LNCAP (cell line): ENCODE data around the gene EIF4E1B.

Experiments
- TF ChIP-seq, protein P1 (sequence below): fragments of 450-650 bp; IDR thresholded peaks from 2 replicates; pipeline ENCODE4 v1.5.1; 2017; ENCODE audit warnings: mild to moderate bottlenecking

The EIF4E1B gene

DNA sequence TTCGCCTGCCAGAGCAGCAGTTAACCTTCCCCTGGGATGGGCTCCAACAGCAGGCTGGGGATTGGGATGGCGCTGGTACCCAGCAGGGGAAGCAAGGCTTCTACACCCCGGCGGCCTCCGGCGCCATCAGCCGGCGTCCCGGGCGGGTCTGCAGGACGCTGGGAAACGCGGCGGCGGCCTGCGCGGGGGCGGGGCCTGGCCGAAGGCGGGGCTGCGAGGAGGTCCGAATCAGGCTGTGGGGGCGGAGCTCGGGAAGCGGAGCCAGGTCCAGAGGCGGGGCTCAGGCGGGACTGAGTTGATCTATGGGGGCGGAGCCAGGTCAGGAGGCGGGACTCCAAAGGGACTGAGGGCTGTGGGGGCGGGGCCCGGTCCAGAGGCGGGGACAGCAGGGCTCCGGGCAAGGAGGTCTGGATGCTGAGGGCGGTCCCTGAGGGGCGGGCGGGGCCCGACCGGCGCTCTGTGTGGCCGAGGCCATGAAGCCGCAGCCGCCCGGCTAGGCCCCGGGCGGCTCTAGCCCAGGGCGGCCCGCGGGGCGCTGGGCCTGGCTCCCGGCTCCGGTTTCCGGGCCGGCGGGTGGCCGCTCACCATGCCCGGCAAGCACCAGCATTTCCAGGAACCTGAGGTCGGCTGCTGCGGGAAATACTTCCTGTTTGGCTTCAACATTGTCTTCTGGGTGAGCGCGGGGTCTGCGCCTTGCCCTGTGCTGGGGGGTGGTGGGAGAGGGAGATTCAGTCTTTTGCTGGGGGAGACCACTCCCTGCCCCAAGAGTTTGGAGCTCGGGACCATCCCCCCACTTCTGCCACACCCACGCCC, 16.8 kb downstream of the EIF4E1B start, which contains the start of gene TSPAN17:
TSS of gene TSPAN17 (plus strand) at position 455 of the 813 bp plus-strand sequence. CDS start at position 587, 132 bp downstream.
- TF ChIP-seq, protein P1, sequence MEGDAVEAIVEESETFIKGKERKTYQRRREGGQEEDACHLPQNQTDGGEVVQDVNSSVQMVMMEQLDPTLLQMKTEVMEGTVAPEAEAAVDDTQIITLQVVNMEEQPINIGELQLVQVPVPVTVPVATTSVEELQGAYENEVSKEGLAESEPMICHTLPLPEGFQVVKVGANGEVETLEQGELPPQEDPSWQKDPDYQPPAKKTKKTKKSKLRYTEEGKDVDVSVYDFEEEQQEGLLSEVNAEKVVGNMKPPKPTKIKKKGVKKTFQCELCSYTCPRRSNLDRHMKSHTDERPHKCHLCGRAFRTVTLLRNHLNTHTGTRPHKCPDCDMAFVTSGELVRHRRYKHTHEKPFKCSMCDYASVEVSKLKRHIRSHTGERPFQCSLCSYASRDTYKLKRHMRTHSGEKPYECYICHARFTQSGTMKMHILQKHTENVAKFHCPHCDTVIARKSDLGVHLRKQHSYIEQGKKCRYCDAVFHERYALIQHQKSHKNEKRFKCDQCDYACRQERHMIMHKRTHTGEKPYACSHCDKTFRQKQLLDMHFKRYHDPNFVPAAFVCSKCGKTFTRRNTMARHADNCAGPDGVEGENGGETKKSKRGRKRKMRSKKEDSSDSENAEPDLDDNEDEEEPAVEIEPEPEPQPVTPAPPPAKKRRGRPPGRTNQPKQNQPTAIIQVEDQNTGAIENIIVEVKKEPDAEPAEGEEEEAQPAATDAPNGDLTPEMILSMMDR, result peak; percentile 29; the same call in 1 of the 2 replicates

- TF ChIP-seq, protein P1, result no peak
Observed at GRCh38 chr5:176647843-176648473, 17.5 kb downstream of the EIF4E1B start.

- TF ChIP-seq, protein P1, result no peak
Observed at GRCh38 chr5:176648474-176649194, 18.2 kb downstream of the EIF4E1B start.

GRCh38 chr5:176650354-176650884, 19.9 kb downstream of the EIF4E1B start:
- TF ChIP-seq, protein P1, result no peak

DNA sequence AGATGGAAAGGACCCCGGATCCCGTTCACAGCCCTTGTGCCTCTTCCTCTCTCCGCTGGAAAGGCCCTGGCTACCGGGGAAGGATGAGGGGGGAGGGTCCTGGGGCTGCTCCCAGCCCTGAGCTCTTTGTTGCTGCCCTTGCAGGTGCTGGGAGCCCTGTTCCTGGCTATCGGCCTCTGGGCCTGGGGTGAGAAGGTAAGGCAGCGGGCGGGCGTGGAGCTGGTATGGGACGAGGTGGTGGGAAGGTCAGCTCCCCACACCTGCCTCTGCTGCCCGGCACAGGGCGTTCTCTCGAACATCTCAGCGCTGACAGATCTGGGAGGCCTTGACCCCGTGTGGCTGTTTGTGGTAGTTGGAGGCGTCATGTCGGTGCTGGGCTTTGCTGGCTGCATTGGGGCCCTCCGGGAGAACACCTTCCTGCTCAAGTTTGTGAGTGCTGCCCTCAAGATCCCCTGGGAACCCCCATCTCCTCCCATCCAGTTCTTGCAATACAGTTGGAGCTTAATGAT, 21.1 kb downstream of the EIF4E1B start:
- TF ChIP-seq, protein P1, result no peak

DNA sequence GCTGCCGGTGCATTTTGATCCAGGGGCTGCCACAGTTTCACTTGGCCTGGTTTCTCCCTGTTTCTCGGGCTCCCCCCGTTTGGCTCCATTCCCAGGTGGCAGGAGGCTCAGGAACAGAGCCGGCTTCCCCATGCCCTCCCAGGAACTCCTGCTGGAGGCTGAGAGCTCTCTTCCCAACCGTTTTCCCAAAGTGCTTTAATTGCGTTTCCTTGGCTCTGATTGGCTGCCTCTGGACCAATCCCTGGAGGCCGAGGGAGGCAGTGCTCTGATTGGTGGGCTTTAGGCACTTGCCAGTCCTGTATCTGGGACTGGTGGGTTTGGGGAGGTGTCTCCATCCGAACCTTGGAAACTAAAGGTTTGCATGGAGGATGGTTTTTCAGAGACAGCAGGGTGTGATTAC, 21.7 kb downstream of the EIF4E1B start:
- TF ChIP-seq, protein P1, result no peak
